Measurements from ENCODE around the gene PRKAR1B.

The PRKAR1B gene

DNA sequence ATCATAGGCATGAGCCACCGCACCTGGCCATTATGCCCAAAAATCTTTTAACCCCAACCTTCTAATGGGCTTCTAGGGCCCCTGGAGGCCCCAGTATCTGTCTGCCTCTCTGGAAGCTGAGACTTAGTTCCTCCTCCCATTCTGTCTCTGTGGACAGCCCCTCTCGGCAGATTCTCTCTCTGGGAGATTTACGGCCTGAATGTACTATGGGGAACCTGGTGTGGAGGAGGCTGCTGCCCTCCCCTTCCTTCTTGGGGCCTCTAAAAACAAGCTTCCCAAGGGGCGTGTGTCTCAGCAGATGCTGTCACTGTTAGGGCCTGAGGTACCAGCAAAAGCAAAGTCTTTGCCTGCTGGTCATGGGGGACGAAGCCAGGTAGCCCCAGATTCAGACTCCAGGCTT, 35.8 kb upstream of the PRKAR1B start:
- Histone ChIP-seq H3K4me1 (ENCODE audit: control insufficient read depth in 1 of 2, insufficient read depth in 1 of 2, low read depth in 1 of 2, low read length in 1 of 2) (no peaks in the 10 kb centered on the region), H3K36me3 (peaks cover 19% of the 10 kb centered on the region), H3K4me3 (ENCODE audit: low read depth in 1 of 2, low read length in 1 of 2) (no peak overlapping the region), H3K27me3 (no peaks in the 10 kb centered on the region), H3K9me3 (no peaks in the 10 kb centered on the region), H3K27ac (no peak overlapping the region)
- TF ChIP-seq, protein P1, sequence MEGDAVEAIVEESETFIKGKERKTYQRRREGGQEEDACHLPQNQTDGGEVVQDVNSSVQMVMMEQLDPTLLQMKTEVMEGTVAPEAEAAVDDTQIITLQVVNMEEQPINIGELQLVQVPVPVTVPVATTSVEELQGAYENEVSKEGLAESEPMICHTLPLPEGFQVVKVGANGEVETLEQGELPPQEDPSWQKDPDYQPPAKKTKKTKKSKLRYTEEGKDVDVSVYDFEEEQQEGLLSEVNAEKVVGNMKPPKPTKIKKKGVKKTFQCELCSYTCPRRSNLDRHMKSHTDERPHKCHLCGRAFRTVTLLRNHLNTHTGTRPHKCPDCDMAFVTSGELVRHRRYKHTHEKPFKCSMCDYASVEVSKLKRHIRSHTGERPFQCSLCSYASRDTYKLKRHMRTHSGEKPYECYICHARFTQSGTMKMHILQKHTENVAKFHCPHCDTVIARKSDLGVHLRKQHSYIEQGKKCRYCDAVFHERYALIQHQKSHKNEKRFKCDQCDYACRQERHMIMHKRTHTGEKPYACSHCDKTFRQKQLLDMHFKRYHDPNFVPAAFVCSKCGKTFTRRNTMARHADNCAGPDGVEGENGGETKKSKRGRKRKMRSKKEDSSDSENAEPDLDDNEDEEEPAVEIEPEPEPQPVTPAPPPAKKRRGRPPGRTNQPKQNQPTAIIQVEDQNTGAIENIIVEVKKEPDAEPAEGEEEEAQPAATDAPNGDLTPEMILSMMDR (IDR thresholded peaks at IDR 0.05), result no peak

DNA sequence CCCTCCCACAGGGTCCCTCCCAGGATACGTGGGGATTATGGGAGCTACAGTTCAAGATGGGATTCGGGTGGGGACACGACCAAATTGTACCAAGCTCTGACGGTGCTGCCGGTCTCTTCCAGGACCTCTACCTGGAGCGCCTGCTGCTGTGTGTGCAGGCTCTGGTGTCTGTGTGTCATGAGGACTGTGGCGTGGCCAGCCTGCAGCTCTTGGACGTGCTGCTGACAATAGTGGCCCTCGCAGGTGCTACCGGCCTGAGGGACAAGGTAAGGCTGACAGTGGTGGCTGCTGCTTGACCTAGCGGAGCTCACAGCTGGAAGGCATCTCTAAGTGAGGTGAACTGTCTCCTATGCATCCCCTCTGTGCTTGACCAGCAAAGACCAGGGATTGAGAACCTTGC, 34.5 kb upstream of the PRKAR1B start:
- Histone ChIP-seq H3K27ac (no peak overlapping the region), H3K9me3 (no peaks in the 10 kb centered on the region), H3K4me3 (ENCODE audit: low read depth in 1 of 2, low read length in 1 of 2) (no peak overlapping the region), H3K36me3 (peaks cover 31% of the 10 kb centered on the region), H3K4me1 (ENCODE audit: control insufficient read depth in 1 of 2, insufficient read depth in 1 of 2, low read depth in 1 of 2, low read length in 1 of 2) (no peaks in the 10 kb centered on the region), H3K27me3 (no peaks in the 10 kb centered on the region)
- TF ChIP-seq, protein P1 (IDR thresholded peaks at IDR 0.05), result no peak

DNA sequence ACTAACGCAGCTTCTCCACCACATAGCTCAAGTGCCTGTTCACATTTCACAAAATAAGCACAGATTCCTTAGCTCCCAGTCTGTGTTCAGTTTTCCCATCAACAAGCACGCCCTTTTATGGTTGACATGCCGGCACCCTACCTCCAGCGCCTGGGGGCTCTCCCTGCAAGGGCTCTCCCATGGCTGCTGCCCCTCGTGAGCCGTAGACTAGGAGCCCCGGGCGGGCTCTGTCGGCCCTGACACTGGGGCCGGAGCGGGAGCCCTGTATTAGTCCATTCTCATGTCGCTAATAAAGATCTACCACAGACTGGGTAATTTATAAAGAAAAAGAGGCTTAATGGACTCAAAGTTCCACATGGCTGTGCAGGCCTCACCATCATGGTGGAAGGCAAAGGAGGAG, 34.0 kb upstream of the PRKAR1B start:
- no peak overlapping the region for H3K4me3 ChIP-seq (ENCODE audit: low read depth in 1 of 2, low read length in 1 of 2)
- H3K9me3 ChIP-seq, result no peaks in the 10 kb centered on the region
- peaks cover 34% of the 10 kb centered on the region for H3K36me3 ChIP-seq
- TF ChIP-seq, protein P1 (IDR thresholded peaks at IDR 0.05), result no peak
- no peak overlapping the region for H3K27ac ChIP-seq
- H3K27me3 ChIP-seq, result no peaks in the 10 kb centered on the region
- no peaks in the 10 kb centered on the region for H3K4me1 ChIP-seq (ENCODE audit: control insufficient read depth in 1 of 2, insufficient read depth in 1 of 2, low read depth in 1 of 2, low read length in 1 of 2)

DNA sequence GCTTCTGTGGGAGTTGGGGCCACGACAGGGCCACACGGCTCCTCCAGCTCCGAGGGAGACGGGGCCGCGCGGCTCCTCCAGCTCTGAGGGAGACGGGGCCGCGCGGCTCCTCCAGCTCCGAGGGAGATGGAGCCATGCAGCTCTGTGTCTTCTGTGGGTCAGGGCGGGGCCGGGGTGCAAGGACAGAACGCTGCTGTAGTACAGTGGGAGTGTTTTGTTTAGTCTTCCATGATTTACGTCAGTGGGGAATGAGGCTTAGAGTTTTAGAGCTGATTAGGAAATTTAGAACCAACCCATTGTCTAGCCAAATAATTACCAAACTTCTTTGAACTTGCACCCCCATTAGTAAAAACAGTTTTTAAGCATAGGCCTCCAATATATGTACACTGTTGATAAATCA, 32.9 kb upstream of the PRKAR1B start:
- Histone ChIP-seq H3K27ac (no peak overlapping the region), H3K36me3 (peaks cover 38% of the 10 kb centered on the region), H3K4me1 (ENCODE audit: control insufficient read depth in 1 of 2, insufficient read depth in 1 of 2, low read depth in 1 of 2, low read length in 1 of 2) (no peaks in the 10 kb centered on the region), H3K27me3 (no peaks in the 10 kb centered on the region), H3K4me3 (ENCODE audit: low read depth in 1 of 2, low read length in 1 of 2) (no peak overlapping the region), H3K9me3 (no peaks in the 10 kb centered on the region)
- TF ChIP-seq, protein P1 (IDR thresholded peaks at IDR 0.05), result no peak

DNA sequence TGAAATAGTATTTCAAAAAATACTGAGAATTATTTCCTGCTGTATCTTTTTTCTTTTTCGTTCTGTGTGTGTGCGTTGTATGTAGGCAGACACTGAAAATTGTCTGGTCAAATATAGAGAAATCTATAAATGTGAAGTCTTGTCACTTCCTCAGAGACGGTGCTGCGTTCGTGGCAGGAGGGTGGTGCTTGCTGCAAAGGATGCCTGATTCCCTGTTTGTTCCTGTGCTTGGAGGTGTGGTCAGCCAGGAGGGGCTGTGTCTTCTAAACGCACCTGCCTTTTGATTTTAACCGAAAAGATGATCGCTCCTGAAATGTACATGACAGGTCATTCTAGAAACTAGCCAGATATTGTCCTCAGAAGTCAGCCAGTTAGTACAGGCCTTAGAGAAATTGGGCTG, 32.5 kb upstream of the PRKAR1B start:
- Histone ChIP-seq H3K9me3 (no peaks in the 10 kb centered on the region), H3K36me3 (peaks cover 42% of the 10 kb centered on the region), H3K4me3 (ENCODE audit: low read depth in 1 of 2, low read length in 1 of 2) (no peak overlapping the region), H3K27me3 (no peaks in the 10 kb centered on the region), H3K27ac (no peak overlapping the region), H3K4me1 (ENCODE audit: control insufficient read depth in 1 of 2, insufficient read depth in 1 of 2, low read depth in 1 of 2, low read length in 1 of 2) (no peaks in the 10 kb centered on the region)
- TF ChIP-seq, protein P1 (IDR thresholded peaks at IDR 0.05), result no peak

DNA sequence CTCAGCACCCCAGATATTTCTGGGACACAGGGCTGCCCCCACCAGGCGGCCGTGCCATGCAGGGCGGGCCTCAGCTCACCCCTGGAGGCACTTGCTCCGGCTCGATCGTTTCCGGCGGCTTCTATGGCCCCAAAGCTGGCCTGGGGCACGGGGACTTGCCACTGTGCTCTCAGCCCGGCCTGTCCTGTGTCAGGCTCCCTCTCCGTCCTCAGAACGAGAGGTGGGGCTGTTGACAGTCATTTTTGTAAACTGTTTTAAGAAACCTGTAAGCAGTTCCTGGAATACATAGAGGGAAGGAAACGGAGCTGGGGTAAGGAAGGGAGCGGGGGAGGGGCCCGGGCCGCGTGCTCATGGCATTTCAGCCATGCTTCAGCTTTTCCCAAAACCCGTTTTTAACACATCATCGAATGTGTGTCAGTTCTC, 30.7 kb upstream of the PRKAR1B start:
- Histone ChIP-seq H3K36me3 (peaks cover 27% of the 10 kb centered on the region), H3K4me1 (ENCODE audit: control insufficient read depth in 1 of 2, insufficient read depth in 1 of 2, low read depth in 1 of 2, low read length in 1 of 2) (no peaks in the 10 kb centered on the region), H3K9me3 (no peaks in the 10 kb centered on the region), H3K27ac (no peak overlapping the region), H3K27me3 (no peaks in the 10 kb centered on the region), H3K4me3 (ENCODE audit: low read depth in 1 of 2, low read length in 1 of 2) (no peak overlapping the region)
- TF ChIP-seq, protein P1 (IDR thresholded peaks at IDR 0.05), result no peak

Data from neutrophil (primary cell).